ENCODE results near the gene USH1C.

The USH1C gene

GRCh38 chr11:17508791-17509190, 35.4 kb downstream of the USH1C start:
- in situ Hi-C loops (cut with HindIII; ENCODE audit: low sequenced_read_pairs) = no loop called here

DNA sequence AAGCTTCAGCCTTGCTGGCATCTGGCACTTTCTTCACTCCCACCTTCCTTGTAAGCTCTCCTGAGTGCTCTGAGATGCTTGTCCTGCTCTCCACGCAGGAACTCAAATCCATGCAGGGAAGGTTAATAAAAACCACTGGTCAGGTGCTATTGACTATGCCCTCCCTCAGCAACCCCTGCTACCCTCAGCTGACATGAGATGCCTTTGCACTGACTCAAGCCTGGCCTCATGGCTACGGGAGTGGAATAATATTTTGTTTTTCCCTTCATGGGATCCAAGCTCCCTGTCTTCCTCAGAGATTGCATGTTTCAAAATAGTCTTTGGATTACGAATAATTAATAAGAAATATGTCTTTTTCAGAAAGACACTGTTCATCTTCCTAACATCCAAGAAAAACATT, 35.9 kb downstream of the USH1C start:
- in situ Hi-C loops (cut with HindIII; ENCODE audit: low sequenced_read_pairs) = no loop called here

- in situ Hi-C loops (cut with HindIII; ENCODE audit: low sequenced_read_pairs) = no loop called here
Observed at GRCh38 chr11:17507773-17508172, 36.4 kb downstream of the USH1C start.

DNA sequence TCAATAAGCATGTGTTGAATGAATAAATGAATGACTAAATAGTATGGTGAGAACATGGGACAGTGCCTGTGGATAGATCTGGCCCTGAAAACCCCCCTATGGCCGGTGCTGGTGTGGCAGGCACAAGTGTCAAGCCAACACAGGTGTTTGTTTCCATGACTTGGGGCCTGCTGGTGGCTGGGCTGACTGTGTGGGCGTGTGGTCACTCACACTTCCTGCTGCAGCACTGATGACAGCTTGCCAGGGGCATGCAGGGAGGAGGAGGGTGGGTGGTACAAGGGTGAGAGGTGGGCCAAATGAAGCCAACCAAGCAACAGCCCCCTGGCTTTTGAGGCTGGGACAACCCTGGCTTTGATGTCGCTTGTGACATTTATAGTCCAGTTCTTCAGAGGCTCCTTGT, 37.3 kb downstream of the USH1C start:
- in situ Hi-C loops (cut with HindIII; ENCODE audit: low sequenced_read_pairs) = no loop called here

GRCh38 chr11:17506314-17506713, 37.9 kb downstream of the USH1C start:
- in situ Hi-C loops (cut with HindIII; ENCODE audit: low sequenced_read_pairs) = no loop called here

DNA sequence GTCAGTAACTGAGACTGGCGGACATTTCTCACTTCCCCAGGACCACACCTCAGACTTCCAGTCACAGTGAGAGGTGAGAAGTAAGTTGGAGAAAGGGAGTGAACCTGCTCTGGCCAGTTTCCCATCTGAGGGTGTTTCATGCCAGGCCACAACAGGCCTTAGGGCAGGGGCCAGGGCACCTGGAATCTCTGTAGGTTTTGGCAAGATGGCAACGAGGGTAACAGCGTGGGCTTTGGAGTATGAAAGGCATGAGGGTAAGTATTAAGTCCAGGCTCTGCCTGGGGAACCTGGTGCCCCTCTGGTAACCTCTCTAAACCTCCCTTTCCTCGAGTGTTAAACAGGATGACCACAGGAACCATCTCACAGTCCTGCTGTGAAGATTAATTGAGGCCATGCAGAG, 39.1 kb downstream of the USH1C start:
- in situ Hi-C loops (cut with HindIII; ENCODE audit: low sequenced_read_pairs) = no loop called here

DNA sequence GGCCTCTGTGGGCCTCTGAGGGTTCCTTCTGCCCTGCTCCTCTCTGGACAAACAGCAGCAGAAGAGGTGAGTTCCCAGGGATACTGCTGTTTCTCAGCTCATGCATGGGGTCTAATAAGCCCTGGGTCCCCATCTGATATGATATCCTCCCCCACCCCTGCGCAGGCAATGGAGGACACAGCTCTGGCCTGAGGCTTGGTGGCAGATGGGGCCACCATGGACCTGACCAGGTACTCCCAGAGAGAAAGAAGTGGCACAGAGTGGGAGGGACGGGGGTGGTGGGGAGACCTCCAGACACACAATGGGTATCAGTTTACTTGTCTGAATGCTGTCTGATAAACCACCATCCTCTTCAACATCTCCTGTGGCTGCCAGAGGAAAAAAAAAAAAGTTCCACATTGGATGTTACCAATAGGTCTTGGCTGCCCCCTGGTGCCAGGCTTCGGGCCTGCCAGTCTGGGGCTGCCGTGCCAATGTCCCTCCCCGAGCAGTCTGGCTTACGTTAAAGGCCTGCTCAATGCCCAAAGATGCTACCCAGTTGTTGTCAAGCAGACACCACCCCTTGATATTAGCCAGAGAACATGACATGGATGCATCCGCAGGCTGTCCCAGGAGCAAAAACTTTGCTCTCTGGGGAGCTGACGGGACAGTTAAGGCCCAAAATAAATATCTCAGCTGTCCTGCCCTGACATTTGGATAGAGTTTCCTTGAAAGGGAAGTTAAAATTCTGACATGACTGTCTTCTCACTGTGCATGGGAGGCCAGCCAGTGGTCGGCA, 39.7 kb downstream of the USH1C start:
- in situ Hi-C loops (cut with HindIII; ENCODE audit: low sequenced_read_pairs) = no loop called here

GRCh38 chr11:17502630-17503029, 41.6 kb downstream of the USH1C start:
- in situ Hi-C loops (cut with HindIII; ENCODE audit: low sequenced_read_pairs) = no loop called here

- in situ Hi-C loops (cut with HindIII; ENCODE audit: low sequenced_read_pairs) = no loop called here
Observed at GRCh38 chr11:17500673-17501072, 43.5 kb downstream of the USH1C start.

DNA sequence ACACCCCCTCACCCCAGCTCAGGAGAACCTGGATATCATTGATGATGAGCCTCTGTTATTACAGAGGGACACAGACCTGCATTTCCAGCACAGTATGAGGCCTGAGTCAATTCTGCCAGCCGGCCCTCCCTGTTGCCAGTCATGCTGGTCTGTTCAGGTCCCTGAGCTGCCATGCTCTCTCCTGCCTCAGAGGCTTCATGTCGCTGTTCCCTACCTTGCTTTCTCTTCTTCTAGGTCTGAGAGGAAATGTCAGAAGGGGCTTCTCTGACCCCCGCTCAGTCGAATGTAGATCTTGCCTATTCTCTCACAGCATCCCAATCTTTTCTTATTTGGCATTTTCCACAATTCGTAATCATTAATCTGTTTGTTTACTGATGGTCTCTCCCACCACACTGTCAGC, 45.7 kb downstream of the USH1C start:
- in situ Hi-C loops (cut with HindIII; ENCODE audit: low sequenced_read_pairs) = loop anchor here (5.0 kb wide), 2 partner anchors 54 to 76 kb away; no protein-coding TSS in a partner anchor

DNA sequence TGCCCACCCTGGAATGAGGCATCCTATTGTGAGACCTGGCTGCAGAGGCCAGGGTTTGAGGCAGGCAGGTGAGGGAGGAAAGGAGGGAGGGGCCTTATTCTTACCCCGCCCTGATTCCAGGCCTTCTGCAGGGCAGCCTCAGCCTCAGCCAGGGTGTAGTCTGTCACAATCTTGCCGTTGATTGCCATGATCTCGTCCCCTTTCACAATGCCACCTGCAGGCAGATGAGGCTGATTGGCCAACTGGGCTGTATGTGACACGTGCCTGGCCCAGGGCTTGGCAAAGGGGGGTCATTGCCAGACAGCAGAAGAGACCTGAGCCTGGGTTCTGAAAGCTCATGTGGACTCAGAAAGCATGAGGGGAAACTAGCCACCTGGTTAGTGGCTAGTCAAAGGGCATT, 46.2 kb downstream of the USH1C start:
- in situ Hi-C loops (cut with HindIII; ENCODE audit: low sequenced_read_pairs) = loop anchor here (5.0 kb wide), 2 partner anchors 54 to 76 kb away; no protein-coding TSS in a partner anchor

DNA sequence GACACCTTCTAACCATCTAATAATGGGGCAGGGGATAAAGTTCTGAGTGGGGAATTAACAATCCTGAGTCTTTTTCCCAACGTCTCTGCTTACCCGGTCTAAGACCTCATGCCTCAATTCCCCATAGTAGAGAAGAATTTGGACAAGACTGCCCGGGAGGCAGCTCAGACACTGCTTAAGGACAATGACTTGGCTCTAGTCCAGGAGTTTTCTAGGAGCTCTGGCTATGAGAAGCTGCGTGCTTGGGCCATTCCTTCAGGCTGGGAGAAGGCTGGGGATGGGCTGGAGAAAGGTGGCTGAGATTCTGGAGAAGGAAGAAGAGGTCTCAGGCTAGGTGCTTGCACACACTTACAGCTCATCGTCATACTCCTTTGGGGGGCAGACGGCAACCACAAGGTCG, 47.8 kb downstream of the USH1C start:
- in situ Hi-C loops (cut with HindIII; ENCODE audit: low sequenced_read_pairs) = loop anchor here (5.0 kb wide), 2 partner anchors 56 to 74 kb away; no protein-coding TSS in a partner anchor

GRCh38 chr11:17494019-17494418, 50.2 kb downstream of the USH1C start:
- in situ Hi-C loops (cut with HindIII; ENCODE audit: low sequenced_read_pairs) = no loop called here

DNA sequence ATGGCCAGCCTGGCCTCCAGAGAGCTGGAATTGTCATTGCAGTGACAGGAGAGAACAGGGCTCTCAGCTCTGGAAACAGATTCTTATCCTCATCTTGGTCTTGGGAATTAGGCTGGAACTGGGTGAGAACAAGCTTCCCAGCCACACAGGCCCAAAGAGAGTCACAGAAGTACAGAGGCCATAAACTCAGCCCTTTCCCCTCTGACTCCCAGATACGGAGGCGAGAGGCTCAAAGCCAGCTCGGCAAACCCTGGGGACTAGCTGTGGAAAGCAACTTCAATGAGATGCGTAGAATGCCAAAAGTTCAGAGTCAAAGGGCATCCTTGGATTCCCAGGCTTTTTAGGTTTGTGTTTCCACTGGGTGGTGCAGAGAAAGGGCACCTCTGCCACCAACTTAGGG, 53.3 kb downstream of the USH1C start:
- in situ Hi-C loops (cut with HindIII; ENCODE audit: low sequenced_read_pairs) = no loop called here

DNA sequence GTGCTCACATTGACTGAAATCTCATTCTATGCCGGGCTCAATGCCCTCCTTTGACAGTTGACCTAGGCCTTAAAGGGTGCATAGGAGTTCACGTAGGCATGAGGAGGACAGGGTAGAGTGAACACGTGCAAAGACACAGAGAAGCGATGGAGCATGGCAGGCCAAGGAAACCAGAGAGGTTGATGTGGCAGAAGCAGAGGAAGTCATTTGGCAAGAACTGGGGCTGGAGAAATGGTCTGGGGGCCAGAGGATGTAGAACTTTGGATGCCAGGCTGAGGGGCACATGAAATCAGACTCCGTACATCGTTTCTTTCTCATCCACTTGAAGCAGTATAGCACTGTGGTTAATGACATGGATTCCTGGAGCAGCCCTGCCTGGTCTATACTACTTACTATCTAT, 54.0 kb downstream of the USH1C start:
- in situ Hi-C loops (cut with HindIII; ENCODE audit: low sequenced_read_pairs) = no loop called here

DNA sequence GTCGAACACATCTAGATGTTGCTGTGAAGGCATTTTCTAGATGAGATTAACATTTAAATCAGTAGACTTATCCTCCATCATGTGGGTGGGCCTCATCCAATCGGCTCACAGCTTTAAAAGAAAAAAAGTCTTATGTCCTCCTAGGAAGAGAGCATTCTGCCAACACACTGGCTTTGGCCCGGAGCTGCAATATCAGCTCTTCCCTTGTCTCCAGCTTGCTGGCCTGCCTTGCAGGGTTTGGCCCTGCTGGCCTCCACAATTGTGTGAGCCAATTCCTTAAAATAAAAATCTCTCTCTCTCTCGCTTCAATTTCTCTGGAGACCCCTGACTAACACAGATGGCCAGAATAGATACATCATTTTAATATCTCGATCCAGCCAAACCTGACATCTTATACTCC, 54.5 kb downstream of the USH1C start:
- in situ Hi-C loops (cut with HindIII; ENCODE audit: low sequenced_read_pairs) = no loop called here

DNA sequence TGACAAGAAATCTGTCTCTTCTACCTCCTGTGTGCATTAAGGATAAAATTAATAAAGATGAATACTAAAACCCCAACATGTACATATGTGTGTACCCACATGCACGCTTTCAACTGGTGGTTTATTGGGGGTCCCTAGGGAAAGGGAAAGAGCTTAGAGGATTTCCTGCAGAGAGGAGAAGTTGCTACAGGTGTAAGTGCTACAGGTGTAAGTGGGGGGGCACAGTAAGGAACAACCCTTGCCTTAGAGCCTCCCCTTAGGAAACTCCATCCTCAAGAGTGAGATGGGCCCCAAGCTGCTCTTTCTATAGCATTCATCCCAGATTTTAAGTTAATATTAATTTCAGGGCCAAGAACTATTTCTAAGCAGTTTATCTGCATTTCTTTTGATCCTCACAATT, 55.7 kb downstream of the USH1C start:
- in situ Hi-C loops (cut with HindIII; ENCODE audit: low sequenced_read_pairs) = no loop called here

GRCh38 chr11:17486646-17487045, 57.6 kb downstream of the USH1C start:
- in situ Hi-C loops (cut with HindIII; ENCODE audit: low sequenced_read_pairs) = no loop called here

DNA sequence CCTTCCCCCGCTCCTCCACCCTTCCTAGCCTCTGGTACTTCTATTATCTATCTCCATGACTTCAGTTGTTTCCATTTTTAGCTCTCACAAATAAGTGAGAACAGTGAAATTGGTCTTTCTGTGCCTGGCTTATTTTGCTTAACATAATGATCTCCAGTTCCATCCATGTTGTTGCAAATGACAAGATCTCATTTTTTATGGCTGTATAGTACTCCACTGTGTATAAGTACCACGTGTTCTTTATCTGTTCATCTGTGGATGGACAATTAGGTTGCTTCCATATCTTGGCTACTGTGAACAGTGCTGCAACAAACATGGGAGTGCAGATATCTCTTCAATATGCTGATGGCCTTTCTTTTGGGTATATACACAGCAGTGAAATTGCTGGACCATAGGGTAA, 60.7 kb downstream of the USH1C start:
- in situ Hi-C loops (cut with HindIII; ENCODE audit: low sequenced_read_pairs) = no loop called here

- in situ Hi-C loops (cut with HindIII; ENCODE audit: low sequenced_read_pairs) = no loop called here
Observed at GRCh38 chr11:17481905-17482304, 62.3 kb downstream of the USH1C start.

GRCh38 chr11:17479284-17480214, 64.7 kb downstream of the USH1C start:
- in situ Hi-C loops (cut with HindIII; ENCODE audit: low sequenced_read_pairs) = no loop called here

- in situ Hi-C loops (cut with HindIII; ENCODE audit: low sequenced_read_pairs) = no loop called here
Observed at GRCh38 chr11:17478070-17478469, 66.1 kb downstream of the USH1C start.

Data from endothelial cell of hepatic sinusoid (primary cell).